Tibial artery (tissue), 4 donors: ENCODE results near the gene B3GALT6.

Source experiments
- DNase-seq, 2 donors: peaks; one replicate each; pipeline ENCODE4 v3.0.0-alpha.2; 2019
- H3K27ac ChIP-seq, 2 donors: fragments of 200-600 bp; sonication (generic) in 1 of 2; 1 replicate in 1 of 2; 2 replicates in 1 of 2; pipeline ENCODE4 v1.5.1; 2018 to 2019; ENCODE audit warnings: mild to moderate bottlenecking in 1 of 2
- H3K27me3 ChIP-seq, 2 donors: fragments of 200-600 bp; sonication (generic) in 1 of 2; one replicate each; pipeline versions ENCODE4 v1.5.1 to v1.6.0; 2016 to 2019
- H3K36me3 ChIP-seq, 3 donors: fragments of 200-600 bp; sonication (generic) in 2 of 3; one replicate each; pipeline ENCODE4 v1.5.1; 2016 to 2019; ENCODE audit warnings: mild to moderate bottlenecking in 2 of 3
- H3K4me1 ChIP-seq, 4 donors: fragments of 200-600 bp; sonication (generic) in 2 of 4; 1 replicate in 3 of 4; 2 replicates in 1 of 4; pipeline ENCODE4 v1.5.1; 2016 to 2019
- H3K4me3 ChIP-seq, 2 donors: fragments of 200-600 bp; sonication (generic) in 1 of 2; 1 replicate in 1 of 2; 2 replicates in 1 of 2; pipeline ENCODE4 v1.5.1; 2018 to 2019; ENCODE audit warnings: mild to moderate bottlenecking in 2 of 2
- H3K9me3 ChIP-seq, 3 donors: fragments of 200-600 bp; sonication (generic) in 1 of 3; one replicate each; pipeline ENCODE4 v1.5.1; 2016 to 2019
- intact Hi-C: fragments of 100-400 bp; cut with DNase I; formaldehyde crosslinking; loops from one replicate; pipeline ENCODE4 v1.15.0; 2023; ENCODE audit warnings: low total_unique reads
- TF ChIP-seq, protein P1 (sequence below), 2 experiments: fragments of 200-600 bp in 1 of 2; fragments of 450-650 bp in 1 of 2; IDR thresholded peaks; one replicate each; pipeline ENCODE4 v1.5.1; 2017 to 2019; ENCODE audit warnings: antibody characterized with exemption in 2 of 2, mild to moderate bottlenecking in 1 of 2, moderate library complexity in 1 of 2

The B3GALT6 gene

GRCh38 chr1:1234180-1234808 lies 2.3 kb downstream of the B3GALT6 start:
- DNase-seq = no peak
- no peaks in the 10 kb centered on the region for H3K9me3 ChIP-seq
- no peak overlapping the region for H3K27ac ChIP-seq
- no peak overlapping the region for H3K4me3 ChIP-seq
- peaks cover 0 to 52% (median 28%) of the 10 kb centered on the region in 4 donors for H3K4me1 ChIP-seq
- TF ChIP-seq, protein P1, sequence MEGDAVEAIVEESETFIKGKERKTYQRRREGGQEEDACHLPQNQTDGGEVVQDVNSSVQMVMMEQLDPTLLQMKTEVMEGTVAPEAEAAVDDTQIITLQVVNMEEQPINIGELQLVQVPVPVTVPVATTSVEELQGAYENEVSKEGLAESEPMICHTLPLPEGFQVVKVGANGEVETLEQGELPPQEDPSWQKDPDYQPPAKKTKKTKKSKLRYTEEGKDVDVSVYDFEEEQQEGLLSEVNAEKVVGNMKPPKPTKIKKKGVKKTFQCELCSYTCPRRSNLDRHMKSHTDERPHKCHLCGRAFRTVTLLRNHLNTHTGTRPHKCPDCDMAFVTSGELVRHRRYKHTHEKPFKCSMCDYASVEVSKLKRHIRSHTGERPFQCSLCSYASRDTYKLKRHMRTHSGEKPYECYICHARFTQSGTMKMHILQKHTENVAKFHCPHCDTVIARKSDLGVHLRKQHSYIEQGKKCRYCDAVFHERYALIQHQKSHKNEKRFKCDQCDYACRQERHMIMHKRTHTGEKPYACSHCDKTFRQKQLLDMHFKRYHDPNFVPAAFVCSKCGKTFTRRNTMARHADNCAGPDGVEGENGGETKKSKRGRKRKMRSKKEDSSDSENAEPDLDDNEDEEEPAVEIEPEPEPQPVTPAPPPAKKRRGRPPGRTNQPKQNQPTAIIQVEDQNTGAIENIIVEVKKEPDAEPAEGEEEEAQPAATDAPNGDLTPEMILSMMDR (IDR thresholded peaks at IDR 0.05) = no peak
- H3K36me3 ChIP-seq = peaks cover 0 to 21% (median 0%) of the 10 kb centered on the region in 3 donors
- peaks cover 0 to 25% of the 10 kb centered on the region in 2 donors for H3K27me3 ChIP-seq
- intact Hi-C loops = loop anchor here (5.0 kb wide), 1 partner anchor 112 kb away; no protein-coding TSS in a partner anchor

DNA sequence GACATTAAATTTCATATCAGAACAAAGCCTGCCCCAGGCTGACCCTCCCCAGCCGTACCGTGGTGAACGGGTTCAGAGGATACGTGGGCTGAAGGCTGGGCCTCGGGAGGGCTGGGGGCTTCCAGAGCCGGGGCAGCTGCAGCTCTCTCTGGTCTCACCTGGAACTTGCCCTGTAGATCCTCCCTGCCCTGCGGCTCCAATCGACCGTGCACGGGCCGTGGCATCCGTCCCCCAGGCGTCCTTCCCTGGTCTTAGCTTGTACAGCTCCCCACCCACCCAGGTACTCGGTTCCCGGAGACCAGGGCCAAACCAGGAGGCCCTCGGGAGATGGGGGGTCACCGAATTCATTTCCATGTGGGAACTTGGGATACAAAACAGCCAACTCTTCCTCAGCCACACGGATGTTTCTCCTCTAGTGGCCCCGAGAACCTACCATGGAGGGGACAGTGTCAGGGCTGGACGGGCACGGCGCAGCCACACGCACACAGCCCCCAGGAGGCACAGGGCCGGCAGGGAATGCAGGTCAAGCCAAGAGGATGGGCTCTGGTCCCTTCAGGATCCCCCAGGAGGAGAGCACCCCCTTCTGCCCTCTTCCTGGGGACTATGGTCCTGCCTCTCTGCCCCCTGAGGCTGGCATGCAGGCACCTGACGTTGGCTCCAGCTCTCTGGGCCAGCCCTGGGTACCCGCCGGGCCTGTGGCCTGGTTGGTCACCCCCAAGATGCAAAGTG lies 3.1 kb downstream of the B3GALT6 start:
- Histone ChIP-seq H3K27ac (no peak overlapping the region), H3K27me3 (peaks cover 0 to 34% of the 10 kb centered on the region in 2 donors), H3K9me3 (no peaks in the 10 kb centered on the region), H3K4me1 (peaks cover 0 to 50% (median 19%) of the 10 kb centered on the region in 4 donors), H3K36me3 (peaks cover 0 to 20% (median 0%) of the 10 kb centered on the region in 3 donors), H3K4me3 (no peak overlapping the region)
- intact Hi-C loops = no loop called here
- TF ChIP-seq, protein P1 (IDR thresholded peaks at IDR 0.05) = no peak
- no peak for DNase-seq

GRCh38 chr1:1236176-1236763 lies 4.2 kb downstream of the B3GALT6 start:
- Histone ChIP-seq H3K4me3 (no peak overlapping the region), H3K36me3 (peaks cover 0 to 20% (median 0%) of the 10 kb centered on the region in 3 donors), H3K4me1 (peaks cover 0 to 40% (median 11%) of the 10 kb centered on the region in 4 donors), H3K27me3 (peaks cover 0 to 44% of the 10 kb centered on the region in 2 donors), H3K9me3 (no peaks in the 10 kb centered on the region), H3K27ac (no peak overlapping the region)
- TF ChIP-seq, protein P1 (IDR thresholded peaks at IDR 0.05) = no peak
- DNase-seq = no peak
- intact Hi-C loops = no loop called here

GRCh38 chr1:1236945-1237873 lies 5.2 kb downstream of the B3GALT6 start:
- H3K4me3 ChIP-seq = no peak overlapping the region
- peaks cover 0 to 46% of the 10 kb centered on the region in 2 donors for H3K27me3 ChIP-seq

More at GRCh38 chr1:1236945-1237873, 5.2 kb downstream of the B3GALT6 start:
- DNase-seq = no peak
- peaks cover 0 to 26% (median 2%) of the 10 kb centered on the region in 3 donors for H3K36me3 ChIP-seq
- TF ChIP-seq, protein P1 (IDR thresholded peaks at IDR 0.05) = no peak
- peaks cover 0 to 40% (median 11%) of the 10 kb centered on the region in 4 donors for H3K4me1 ChIP-seq
- no peak overlapping the region for H3K27ac ChIP-seq
- intact Hi-C loops = no loop called here
- H3K9me3 ChIP-seq = no peaks in the 10 kb centered on the region
